Osteocyte (in vitro differentiated cells): ENCODE data around the gene LARGE1. TPM values are rescaled to one million over a fixed set of nuclear protein-coding genes. Genes with fewer than 3 reads are reported as not detected.

Experiments used
- DNase-seq: peaks from one replicate; pipeline ENCODE4 v3.0.0; 2021; ENCODE audit warnings: mixed read lengths; ENCODE audit not compliant: unreplicated experiment; ENCODE audit errors: extremely low spot score
- H3K27ac Mint-ChIP-seq: one replicate; pipeline ENCODE4 v1.8.0; 2021; ENCODE audit warnings: mild to moderate bottlenecking, mixed read lengths; ENCODE audit not compliant: unreplicated experiment
- H3K27me3 Mint-ChIP-seq: one replicate; pipeline ENCODE4 v1.8.0; 2021; ENCODE audit warnings: mixed read lengths; ENCODE audit not compliant: unreplicated experiment
- H3K36me3 Mint-ChIP-seq: one replicate; pipeline ENCODE4 v1.8.0; 2021; ENCODE audit warnings: mixed read lengths; ENCODE audit not compliant: unreplicated experiment
- H3K4me1 Mint-ChIP-seq: one replicate; pipeline ENCODE4 v1.8.0; 2021; ENCODE audit warnings: mixed read lengths; ENCODE audit not compliant: unreplicated experiment
- H3K4me3 Mint-ChIP-seq: one replicate; pipeline ENCODE4 v1.8.0; 2021; ENCODE audit warnings: mild to moderate bottlenecking, moderate library complexity, mixed read lengths; ENCODE audit not compliant: unreplicated experiment
- H3K9me3 Mint-ChIP-seq: one replicate; pipeline ENCODE4 v1.8.0; 2021; ENCODE audit warnings: mixed read lengths; ENCODE audit not compliant: unreplicated experiment
- total RNA-seq: library from RNA; stranded (reverse); gene quantifications from 2 replicates; pipeline ENCODE4 v1.2.1, GENCODE V29; 2021
- TF ChIP-seq, protein P1 (sequence below): fragments of 200-600 bp; sonication (generic); IDR thresholded peaks from 2 replicates; pipeline ENCODE4 v1.5.0; 2021; ENCODE audit warnings: antibody characterized with exemption, mild to moderate bottlenecking, moderate library complexity

The LARGE1 gene
- total RNA-seq, 1 donor from 2014 or later, result 17.6 TPM

DNA sequence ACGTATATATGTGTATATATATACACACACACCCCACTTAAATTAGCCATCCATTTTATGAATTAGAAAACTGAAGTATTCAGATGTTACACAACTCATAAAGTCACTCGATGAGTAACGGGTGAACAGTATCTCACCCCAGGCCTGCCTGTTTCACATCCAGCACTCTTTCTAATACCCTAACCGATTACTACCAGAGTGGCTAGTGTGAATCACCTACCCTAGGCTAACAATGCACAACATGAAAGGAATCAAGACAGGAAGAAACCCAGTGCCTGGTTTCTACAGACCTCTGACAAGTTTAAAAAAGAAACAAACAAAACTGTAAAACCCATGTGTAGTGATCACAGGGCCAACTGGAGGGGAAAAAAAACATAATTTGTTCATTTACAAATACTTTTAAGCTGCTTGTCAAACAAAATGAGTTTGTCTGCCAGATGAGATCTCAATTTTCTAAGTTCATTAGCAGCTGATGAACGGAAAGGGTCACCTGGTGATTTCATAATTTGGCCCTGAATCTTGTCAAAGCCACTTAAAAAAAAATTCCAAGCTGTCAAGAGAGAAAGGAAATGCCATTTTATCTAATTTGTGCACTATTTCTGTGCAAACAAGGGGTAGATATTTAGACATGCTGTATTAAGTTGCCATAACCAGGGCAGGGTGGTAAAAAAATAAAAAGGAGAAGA, 134.8 kb downstream of the LARGE1 start:
- TF ChIP-seq, protein P1, sequence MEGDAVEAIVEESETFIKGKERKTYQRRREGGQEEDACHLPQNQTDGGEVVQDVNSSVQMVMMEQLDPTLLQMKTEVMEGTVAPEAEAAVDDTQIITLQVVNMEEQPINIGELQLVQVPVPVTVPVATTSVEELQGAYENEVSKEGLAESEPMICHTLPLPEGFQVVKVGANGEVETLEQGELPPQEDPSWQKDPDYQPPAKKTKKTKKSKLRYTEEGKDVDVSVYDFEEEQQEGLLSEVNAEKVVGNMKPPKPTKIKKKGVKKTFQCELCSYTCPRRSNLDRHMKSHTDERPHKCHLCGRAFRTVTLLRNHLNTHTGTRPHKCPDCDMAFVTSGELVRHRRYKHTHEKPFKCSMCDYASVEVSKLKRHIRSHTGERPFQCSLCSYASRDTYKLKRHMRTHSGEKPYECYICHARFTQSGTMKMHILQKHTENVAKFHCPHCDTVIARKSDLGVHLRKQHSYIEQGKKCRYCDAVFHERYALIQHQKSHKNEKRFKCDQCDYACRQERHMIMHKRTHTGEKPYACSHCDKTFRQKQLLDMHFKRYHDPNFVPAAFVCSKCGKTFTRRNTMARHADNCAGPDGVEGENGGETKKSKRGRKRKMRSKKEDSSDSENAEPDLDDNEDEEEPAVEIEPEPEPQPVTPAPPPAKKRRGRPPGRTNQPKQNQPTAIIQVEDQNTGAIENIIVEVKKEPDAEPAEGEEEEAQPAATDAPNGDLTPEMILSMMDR, result no peak
- no peaks in the 10 kb centered on the region for H3K27me3 Mint-ChIP-seq
- peaks cover 10% of the 10 kb centered on the region for H3K4me1 Mint-ChIP-seq
- H3K36me3 Mint-ChIP-seq, result peaks cover 3% of the 10 kb centered on the region
- H3K9me3 Mint-ChIP-seq, result peaks cover 8% of the 10 kb centered on the region
- H3K27ac Mint-ChIP-seq, result no peak overlapping the region
- no peak overlapping the region for H3K4me3 Mint-ChIP-seq
- no peak for DNase-seq

DNA sequence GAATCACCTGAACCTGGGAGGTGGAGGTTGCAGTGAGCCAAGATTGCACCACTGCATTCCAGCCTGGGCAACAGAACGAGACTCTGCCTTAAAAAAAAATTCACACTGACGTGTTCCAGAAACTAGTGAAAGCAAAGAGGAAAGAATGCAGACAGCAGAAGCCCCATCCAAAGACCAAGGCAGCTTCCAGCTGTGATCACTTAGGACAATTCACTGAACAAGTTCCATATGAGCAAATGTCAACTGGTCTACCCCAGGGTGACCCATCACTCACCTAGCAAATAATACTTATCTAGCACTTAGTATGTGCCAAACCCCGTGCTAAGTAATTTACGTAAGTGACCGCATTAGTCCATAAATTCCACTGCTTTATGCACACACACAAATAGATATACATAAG, 138.9 kb downstream of the LARGE1 start:
- DNase-seq, result no peak

GRCh38 chr22:33780531-33781136, 139.6 kb downstream of the LARGE1 start:
- Mint-ChIP-seq H3K4me3 (no peak overlapping the region), H3K27ac (no peak overlapping the region), H3K9me3 (no peaks in the 10 kb centered on the region), H3K36me3 (no peaks in the 10 kb centered on the region), H3K27me3 (no peaks in the 10 kb centered on the region), H3K4me1 (peaks cover 5% of the 10 kb centered on the region)
- no peak for DNase-seq
- TF ChIP-seq, protein P1, result no peak

More for the DNA sequence above, 138.9 kb downstream of the LARGE1 start:
- peaks cover 10% of the 10 kb centered on the region for H3K4me1 Mint-ChIP-seq
- H3K27me3 Mint-ChIP-seq, result no peaks in the 10 kb centered on the region
- H3K9me3 Mint-ChIP-seq, result no peaks in the 10 kb centered on the region
- no peak overlapping the region for H3K27ac Mint-ChIP-seq
- TF ChIP-seq, protein P1, result no peak
- no peak overlapping the region for H3K4me3 Mint-ChIP-seq
- no peaks in the 10 kb centered on the region for H3K36me3 Mint-ChIP-seq

- H3K9me3 Mint-ChIP-seq, result no peaks in the 10 kb centered on the region
- H3K36me3 Mint-ChIP-seq, result no peaks in the 10 kb centered on the region
- DNase-seq, result no peak
- TF ChIP-seq, protein P1, result no peak
- H3K27me3 Mint-ChIP-seq, result no peaks in the 10 kb centered on the region
- no peak overlapping the region for H3K27ac Mint-ChIP-seq
- no peak overlapping the region for H3K4me3 Mint-ChIP-seq
- H3K4me1 Mint-ChIP-seq, result no peaks in the 10 kb centered on the region
These were observed 141.0 kb downstream of the LARGE1 start for GRCh38 chr22:33779243-33779642.

- Mint-ChIP-seq H3K27ac (no peak overlapping the region), H3K27me3 (no peaks in the 10 kb centered on the region), H3K4me3 (no peak overlapping the region), H3K4me1 (peaks cover 19% of the 10 kb centered on the region), H3K36me3 (no peaks in the 10 kb centered on the region), H3K9me3 (no peaks in the 10 kb centered on the region)
- DNase-seq, result no peak
- TF ChIP-seq, protein P1, result no peak
These were observed 143.8 kb downstream of the LARGE1 start for GRCh38 chr22:33776491-33776890.
